ENCODE measurements around the gene STK11.

The STK11 gene

DNA sequence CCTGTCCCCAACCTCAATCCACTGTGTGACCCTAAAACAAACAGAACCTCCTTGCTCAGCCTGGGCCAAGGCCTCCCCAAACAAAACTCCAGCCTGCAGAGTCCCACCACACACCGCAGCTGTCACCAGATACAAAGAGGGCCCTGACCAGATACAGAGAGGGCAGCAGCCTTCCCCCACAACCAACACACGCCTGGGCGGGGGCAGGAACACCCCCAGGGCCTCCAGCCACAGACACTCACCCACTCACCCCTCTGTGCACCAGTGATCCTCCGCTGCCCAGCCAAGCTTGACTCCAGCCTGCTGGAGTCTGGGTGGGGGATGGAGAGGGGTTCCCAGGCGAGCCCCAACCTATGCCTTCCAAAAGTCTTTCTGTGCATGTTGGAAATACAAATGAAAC lies 57.6 kb downstream of the STK11 start:
- no peak for DNase-seq

- peak; percentile 85 for DNase-seq
These were observed 59.4 kb downstream of the STK11 start for GRCh38 chr19:1264801-1265614.

DNA sequence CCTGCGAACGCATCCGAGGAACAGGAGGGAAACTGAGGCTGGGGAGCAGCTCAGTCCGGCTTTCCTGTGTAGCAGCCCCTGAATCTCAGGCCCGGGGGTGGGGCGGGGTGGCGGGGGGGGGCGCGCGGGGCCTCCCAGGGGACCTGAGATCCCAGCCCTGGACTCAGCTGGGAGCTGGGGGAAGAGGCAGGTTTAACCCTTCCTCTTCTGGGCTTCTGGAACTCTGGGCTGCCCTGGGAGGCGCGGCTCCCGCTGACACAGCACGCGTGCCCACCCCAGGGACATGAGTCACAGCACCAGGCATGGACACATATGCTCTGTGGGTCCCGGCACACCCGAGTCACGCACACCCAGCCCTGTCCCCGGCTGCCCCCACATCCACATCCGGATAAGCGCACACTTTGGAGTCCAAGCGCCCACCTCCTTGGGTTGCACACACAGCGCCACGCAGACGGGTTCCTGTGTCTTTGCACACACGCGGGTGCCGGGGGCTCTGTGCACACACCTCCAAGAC lies 60.1 kb downstream of the STK11 start:
- no peak for DNase-seq

- DNase-seq = peak; percentile 89
These were observed 60.7 kb downstream of the STK11 start for GRCh38 chr19:1266129-1266915.

DNA sequence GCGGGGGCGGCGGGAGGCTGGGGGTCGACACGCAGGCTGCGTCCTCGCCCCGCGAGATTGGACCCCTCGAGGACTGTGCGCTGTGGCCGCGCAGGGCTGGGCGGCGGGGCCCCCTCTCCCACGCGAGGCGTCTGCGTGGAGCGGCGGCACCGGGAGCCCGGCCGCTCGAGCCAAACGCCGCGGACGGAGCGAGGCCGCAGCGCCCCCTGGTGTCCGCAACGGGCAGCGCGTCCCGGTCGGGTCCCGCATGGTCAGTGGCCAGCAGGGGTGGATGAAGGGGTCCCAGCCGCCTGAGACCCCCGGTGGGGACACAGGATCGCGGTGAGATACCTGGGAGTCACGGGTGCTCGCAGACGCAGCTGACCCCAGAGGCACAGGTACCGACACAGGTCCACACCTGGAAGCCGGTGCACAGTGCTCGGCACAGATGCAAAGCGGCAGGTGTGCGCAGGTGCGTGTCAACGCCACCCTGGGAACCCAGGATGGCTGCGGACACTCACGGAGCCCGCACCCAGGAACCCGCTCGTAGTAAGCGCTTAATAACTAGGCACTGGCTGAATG lies 61.4 kb downstream of the STK11 start:
- peak; percentile 92 for DNase-seq

- DNase-seq = peak; percentile 68
These were observed 62.1 kb downstream of the STK11 start for GRCh38 chr19:1267477-1268225.

- DNase-seq = peak; percentile 50
These were observed 62.9 kb downstream of the STK11 start for GRCh38 chr19:1268226-1269064.

DNA sequence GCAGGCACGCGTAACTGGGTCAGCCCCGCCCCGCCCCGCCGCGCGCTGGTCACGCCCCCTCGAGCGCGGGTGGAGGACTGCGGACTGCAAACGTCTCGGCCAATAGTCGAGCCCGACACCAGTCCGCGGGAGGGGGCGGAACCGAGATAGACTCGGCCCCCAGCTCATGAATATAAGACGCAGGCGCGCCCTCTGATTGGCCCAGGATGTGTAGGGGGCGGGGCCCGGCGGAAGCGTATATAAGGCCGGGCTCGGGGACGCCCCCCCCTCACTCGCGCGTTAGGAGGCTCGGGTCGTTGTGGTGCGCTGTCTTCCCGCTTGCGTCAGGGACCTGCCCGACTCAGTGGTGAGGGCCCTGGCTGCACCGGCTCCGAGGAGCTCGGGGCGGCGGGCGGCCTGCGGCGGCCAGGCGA lies 63.5 kb downstream of the STK11 start, which contains the start of gene CIRBP:
TSS of gene CIRBP (plus strand) at position 268 of the 413 bp plus-strand sequence. CDS start 1,602 bp downstream, outside the sequence.
- DNase-seq = peak; percentile 100

DNA sequence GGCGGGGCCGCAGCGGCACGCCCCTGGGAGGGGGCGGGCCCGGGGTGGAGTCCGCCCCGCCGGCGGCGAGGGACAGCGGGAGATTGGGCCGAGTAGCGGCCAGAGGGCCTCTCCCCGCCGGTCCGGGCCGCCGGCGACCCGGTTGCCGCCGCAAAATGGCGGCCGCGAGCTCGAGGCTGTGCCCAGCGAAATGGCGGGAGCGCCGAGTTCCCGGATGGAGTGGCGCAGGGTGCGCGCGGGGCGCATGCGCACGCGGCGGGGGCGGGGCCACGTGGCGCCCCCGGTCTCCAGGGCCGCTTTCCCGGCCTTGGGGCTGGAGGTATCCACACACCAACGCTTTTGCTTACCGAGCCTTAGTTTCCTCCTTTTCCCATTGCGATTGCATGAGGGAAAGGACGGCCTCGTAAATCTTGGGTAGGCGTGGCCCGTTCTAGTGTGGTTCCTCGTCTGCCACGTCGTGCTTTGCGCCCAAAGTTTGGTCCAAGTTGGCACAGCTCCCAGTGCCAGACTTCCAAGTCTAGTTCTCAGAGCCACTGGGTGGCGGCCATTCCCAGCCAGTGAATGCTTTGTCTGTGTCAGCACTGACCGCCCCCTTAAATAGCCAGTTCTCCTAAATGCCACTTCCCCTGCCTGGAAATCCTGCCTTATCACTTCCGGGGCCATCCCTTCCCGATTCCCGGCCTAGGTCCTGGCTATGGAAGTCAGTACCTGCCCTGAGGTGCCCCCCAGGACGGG lies 64.1 kb downstream of the STK11 start:
- peak; percentile 94 for DNase-seq

- no peak for DNase-seq
These were observed 64.8 kb downstream of the STK11 start for GRCh38 chr19:1270213-1270853.

GRCh38 chr19:1270854-1271527 lies 65.4 kb downstream of the STK11 start:
- DNase-seq = no peak

DNA sequence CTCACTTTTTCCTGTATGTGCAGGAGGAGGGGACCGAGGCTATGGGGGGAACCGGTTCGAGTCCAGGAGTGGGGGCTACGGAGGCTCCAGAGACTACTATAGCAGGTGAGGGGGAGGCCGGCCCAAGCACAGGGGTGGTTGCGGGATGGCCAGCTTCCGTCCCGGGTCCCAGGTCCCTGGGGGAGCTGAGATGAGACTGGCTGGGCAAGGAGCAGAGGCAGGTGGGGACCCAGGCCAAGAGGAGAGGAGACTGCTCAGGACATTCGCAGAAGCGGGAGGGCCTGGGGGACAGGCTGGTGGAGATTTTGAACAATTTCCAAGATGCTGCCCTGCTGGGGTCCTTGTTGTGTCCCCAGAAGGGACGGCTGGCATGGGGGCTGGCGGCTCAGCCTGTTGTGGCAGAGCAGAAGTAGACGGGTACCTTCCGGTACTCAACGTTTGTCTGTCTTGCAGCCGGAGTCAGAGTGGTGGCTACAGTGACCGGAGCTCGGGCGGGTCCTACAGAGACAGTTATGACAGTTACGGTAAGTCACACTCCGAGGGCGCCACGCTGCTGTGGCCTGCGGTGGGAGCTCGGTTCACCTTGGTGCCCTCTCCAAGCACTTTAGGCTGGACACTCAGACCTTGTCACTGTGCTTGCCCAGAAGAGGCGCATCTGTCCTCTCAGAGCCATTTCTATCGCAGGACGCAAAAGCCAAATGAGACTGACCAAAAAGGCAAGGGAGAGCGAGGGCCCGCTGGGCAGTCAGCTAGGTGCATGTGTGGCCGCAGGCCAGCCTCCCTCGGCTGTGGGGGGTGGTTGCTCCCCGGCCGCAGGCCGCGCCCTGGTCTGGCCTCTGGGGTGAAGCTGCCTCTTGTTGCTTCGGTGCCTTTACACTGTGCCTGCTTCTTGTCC lies 66.2 kb downstream of the STK11 start:
- DNase-seq = no peak

- DNase-seq = no peak
These were observed 67.1 kb downstream of the STK11 start for GRCh38 chr19:1272423-1273262.

DNA sequence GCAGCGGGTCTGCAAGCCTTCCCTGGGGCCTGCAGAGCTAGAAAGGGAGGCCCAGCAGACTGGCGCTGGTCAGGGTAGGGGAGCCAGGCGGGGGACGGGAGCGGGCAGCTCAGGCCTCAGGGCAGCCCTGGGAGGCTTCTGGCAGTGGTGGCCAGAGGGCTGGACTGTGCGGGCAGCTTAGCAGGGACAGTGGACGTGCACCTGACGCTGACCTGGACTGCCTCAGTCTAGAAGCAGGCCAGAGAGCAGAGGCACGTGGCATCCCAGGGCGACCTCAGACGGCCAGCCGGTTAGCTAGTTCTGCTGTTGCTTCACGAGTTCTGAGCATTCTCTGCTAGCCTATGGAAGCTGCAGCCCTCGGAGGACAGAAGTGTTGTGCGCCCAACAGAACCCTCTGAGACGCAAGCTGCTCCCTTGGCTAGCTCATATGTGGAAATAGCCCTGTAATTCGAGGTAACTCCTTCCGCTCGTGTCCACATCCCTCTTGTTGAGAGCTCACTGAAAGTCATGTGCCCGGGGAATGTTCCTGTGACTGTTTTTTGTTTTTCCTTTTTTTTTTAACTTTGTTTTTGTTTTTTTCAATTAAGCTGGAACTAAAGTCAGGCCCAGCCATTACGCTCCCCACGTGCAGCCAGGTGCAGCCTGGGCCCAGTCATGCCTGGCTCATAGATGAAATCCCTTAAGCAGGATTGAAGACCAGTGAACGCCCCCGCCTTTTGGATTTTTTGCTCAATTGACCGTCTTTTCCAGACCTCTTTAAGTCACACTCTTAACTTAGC lies 67.9 kb downstream of the STK11 start:
- no peak for DNase-seq

DNA sequence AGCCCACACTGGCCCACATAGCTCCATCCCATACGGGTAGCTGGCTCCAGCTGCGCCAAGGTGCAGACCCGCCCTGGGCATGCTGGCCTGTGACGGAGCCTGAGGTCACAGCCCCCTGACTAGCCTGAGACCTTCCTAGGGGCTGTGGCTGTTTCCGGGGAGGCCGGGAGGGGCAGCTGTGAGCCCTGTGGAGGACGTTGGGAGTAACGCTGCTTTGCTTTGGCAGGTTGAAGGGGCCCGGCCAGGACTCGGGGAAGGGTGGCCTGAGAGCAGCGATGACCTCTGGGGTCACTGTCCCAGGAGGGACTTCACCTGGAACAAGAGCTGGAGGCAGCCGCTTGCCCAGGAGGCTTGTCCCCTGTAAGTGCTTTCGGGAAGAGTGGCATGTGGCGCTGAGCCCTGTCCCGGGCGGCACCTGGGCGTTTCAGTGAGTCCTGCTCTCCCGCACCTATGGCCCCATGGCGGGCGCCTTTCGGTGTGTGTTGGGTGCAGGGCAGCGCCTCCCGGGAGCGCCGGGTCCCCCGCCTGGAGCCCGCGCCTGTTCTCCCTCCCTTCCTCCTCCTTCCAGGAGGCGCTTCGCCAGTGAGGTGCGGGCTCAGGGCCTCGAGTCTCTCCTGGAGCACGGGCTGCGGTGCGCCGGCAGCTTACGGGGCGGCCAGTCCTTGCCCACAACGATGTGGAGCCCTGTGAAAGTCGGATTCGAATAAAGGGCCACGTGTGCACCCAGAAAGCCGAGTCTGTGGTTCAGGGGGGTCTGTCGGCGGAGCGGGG lies 68.7 kb downstream of the STK11 start:
- no peak for DNase-seq

DNA sequence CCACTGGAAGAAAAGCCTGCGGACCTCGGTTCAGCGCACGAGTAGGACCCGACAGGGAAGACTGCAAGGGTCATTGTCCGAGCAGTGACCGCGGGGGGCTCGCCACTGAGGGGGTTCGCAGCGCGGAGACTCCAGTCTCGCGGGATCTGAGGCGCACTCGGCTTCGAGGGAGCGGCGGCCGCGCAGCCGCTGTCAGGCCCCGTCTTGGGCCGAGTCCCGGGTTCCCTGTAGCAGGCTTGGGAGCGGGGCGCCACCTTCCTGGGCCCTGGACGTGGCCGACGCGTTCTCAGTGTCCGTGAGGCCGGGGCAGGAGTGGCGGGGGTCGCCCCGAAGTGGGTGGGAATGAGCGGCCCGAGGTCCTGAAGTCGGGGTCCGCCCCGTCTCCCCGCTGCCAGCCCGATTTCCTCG lies 69.3 kb downstream of the STK11 start:
- no peak for DNase-seq

Data from eye (tissue), 1 donor.